ENCODE measurements around the gene NT5M. TPM values are rescaled to one million over a fixed set of nuclear protein-coding genes. Genes with fewer than 3 reads are reported as not detected.

NT5M gene
- total RNA-seq, 1 experiment from 2014 or later: 10.2 TPM

DNA sequence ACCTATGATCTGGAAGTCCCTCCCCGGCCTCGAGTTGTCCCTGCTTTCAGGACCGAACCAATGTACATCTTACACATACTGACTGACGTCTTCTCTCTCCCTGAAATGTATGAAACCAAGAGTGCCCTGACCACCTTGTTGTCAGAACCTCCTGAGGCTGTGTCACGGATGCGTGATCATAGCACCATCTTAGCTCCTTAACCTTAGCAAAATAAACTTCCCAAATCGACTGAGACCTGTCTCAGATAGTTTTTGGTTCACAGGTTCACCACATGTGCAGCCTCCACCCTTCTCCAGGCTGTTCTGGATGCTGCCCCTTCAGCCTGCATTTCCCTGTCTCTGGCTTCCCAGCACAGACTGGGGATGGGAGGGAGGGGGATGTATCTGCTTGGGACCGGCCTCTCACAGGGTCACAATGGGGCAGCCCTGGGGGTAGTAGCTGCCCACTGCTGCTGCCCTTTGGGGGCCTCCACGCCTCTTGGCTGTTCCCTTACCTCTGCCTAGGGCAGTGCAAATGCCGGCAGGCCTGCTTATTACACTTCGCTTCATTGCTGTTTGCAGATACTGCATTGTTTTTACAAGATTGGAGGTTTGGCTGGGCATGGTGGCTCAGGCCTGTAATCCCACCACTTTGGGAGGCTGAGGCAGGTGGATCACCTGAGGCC is 69.8 kb downstream of the NT5M start:
- Histone ChIP-seq H2AFZ (ENCODE audit: low read depth, low read length, poor library complexity, severe bottlenecking) (no peak overlapping the region), H3K4me1 (ENCODE audit: control insufficient read depth in 1 of 2, insufficient read depth in 2 of 2, low read length in 2 of 2) (no peaks in the 10 kb centered on the region), H3K4me2 (ENCODE audit: low read length) (no peak overlapping the region), H3K36me3 (ENCODE audit: control insufficient read depth in 1 of 2, insufficient read depth in 2 of 2, low read length in 2 of 2) (no peaks in the 10 kb centered on the region), H3K4me3 (replicated peaks in 1 of 2; ENCODE audit: low read depth in 1 of 2, low read length in 2 of 2) (no peak overlapping the region), H3K9me3 (ENCODE audit: control insufficient read depth in 1 of 2, insufficient read depth in 1 of 2, low read depth in 1 of 2, low read length in 2 of 2) (no peaks in the 10 kb centered on the region), H3K79me2 (ENCODE audit: insufficient read depth, low read length) (no peaks in the 10 kb centered on the region), H3K9me2 (ENCODE audit: insufficient read depth) (no peaks in the 10 kb centered on the region), H3K27me3 (ENCODE audit: insufficient read depth, low read length) (no peaks in the 10 kb centered on the region), H4K20me1 (ENCODE audit: insufficient read depth) (no peaks in the 10 kb centered on the region), H3K27ac (ENCODE audit: low read depth, low read length) (no peak overlapping the region), H3K9ac (ENCODE audit: low read length) (no peak overlapping the region)
- intact Hi-C loops (cut with micrococcal nuclease): no loop called here
- CTCF ChIA-PET: interaction anchor here (1.0 kb wide), 1 partner anchor 15 kb away, joined by 5 read pairs; no protein-coding TSS in a partner anchor
- ATAC-seq (no peak), DNase-seq (ENCODE audit: low read depth, low spot score) (no peak)
- RAD21 ChIA-PET (ENCODE audit: low non-redundant PET in 1 of 2, low total read pairs in 2 of 2, uncharacterized antibody in 2 of 2, unreplicated experiment in 2 of 2): no interaction called here
- no TSS peak for BruUV-seq (replicated peaks)
- TF ChIP-seq, protein P1, sequence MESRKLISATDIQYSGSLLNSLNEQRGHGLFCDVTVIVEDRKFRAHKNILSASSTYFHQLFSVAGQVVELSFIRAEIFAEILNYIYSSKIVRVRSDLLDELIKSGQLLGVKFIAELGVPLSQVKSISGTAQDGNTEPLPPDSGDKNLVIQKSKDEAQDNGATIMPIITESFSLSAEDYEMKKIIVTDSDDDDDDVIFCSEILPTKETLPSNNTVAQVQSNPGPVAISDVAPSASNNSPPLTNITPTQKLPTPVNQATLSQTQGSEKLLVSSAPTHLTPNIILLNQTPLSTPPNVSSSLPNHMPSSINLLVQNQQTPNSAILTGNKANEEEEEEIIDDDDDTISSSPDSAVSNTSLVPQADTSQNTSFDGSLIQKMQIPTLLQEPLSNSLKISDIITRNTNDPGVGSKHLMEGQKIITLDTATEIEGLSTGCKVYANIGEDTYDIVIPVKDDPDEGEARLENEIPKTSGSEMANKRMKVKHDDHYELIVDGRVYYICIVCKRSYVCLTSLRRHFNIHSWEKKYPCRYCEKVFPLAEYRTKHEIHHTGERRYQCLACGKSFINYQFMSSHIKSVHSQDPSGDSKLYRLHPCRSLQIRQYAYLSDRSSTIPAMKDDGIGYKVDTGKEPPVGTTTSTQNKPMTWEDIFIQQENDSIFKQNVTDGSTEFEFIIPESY (IDR thresholded peaks at IDR 0.05; ENCODE audit: extremely low read depth, insufficient replicate concordance, low read length): no peak
- TF ChIP-seq, protein P2, sequence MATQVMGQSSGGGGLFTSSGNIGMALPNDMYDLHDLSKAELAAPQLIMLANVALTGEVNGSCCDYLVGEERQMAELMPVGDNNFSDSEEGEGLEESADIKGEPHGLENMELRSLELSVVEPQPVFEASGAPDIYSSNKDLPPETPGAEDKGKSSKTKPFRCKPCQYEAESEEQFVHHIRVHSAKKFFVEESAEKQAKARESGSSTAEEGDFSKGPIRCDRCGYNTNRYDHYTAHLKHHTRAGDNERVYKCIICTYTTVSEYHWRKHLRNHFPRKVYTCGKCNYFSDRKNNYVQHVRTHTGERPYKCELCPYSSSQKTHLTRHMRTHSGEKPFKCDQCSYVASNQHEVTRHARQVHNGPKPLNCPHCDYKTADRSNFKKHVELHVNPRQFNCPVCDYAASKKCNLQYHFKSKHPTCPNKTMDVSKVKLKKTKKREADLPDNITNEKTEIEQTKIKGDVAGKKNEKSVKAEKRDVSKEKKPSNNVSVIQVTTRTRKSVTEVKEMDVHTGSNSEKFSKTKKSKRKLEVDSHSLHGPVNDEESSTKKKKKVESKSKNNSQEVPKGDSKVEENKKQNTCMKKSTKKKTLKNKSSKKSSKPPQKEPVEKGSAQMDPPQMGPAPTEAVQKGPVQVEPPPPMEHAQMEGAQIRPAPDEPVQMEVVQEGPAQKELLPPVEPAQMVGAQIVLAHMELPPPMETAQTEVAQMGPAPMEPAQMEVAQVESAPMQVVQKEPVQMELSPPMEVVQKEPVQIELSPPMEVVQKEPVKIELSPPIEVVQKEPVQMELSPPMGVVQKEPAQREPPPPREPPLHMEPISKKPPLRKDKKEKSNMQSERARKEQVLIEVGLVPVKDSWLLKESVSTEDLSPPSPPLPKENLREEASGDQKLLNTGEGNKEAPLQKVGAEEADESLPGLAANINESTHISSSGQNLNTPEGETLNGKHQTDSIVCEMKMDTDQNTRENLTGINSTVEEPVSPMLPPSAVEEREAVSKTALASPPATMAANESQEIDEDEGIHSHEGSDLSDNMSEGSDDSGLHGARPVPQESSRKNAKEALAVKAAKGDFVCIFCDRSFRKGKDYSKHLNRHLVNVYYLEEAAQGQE (IDR thresholded peaks at IDR 0.05; ENCODE audit: low read depth): no peak
- TF ChIP-seq, protein P3, sequence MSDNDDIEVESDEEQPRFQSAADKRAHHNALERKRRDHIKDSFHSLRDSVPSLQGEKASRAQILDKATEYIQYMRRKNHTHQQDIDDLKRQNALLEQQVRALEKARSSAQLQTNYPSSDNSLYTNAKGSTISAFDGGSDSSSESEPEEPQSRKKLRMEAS (IDR thresholded peaks at IDR 0.05): no peak
- TF ChIP-seq CBX3 (IDR thresholded peaks at IDR 0.05; ENCODE audit: low read depth): no peak
- TF ChIP-seq POLR2A (IDR thresholded peaks at IDR 0.05; ENCODE audit: borderline replicate concordance, extremely low read depth, insufficient read depth, insufficient read length): no peak
- TF ChIP-seq ZNF274 (IDR thresholded peaks at IDR 0.05; ENCODE audit: low read depth, low read length): no peak
- no peak for TF ChIP-seq POLR2AphosphoS5 (IDR thresholded peaks at IDR 0.05; ENCODE audit: low read depth, low read length)
- TF ChIP-seq FOSL1 (IDR thresholded peaks at IDR 0.05; ENCODE audit: low read depth): no peak
- POLR2A ChIA-PET: no interaction called here
